ENCODE results near the gene IQSEC3.
"Not testable (repeated sequence)": the region's sequence is repeated elsewhere in the genome, so short reads cannot be mapped to it uniquely, and the experiment has no call there.

GRCh38 chr12:46542-46941 is 20.0 kb upstream of the IQSEC3 start:
- TF ChIP-seq CTCF (IDR thresholded peaks at IDR 0.05; ENCODE audit: poor library complexity, severe bottlenecking); TAF1 (IDR thresholded peaks at IDR 0.05; ENCODE audit: low read depth); EP300 (conservative IDR thresholded peaks at IDR 0.05; ENCODE audit: poor library complexity, severe bottlenecking): not testable (repeated sequence)

Data from neural cell (in vitro differentiated cells).